Left lung (tissue), 10 donors: ENCODE measurements around the gene SVIL. TPM values are rescaled to one million over a fixed set of nuclear protein-coding genes. Genes with fewer than 3 reads are reported as not detected.

Experiments
- ATAC-seq: fragments of 200-7000 bp; cut with Tn5 transposase; one replicate; pipeline ENCODE4 v1.9.1; 2020; ENCODE audit warnings: moderate library complexity
- DNase-seq, 4 donors: peaks; one replicate each; pipeline ENCODE4 v3.0.0-alpha.2; 2013 to 2020
- H3K27ac ChIP-seq, 2 donors: fragments of 200-600 bp; sonication (generic) in 1 of 2; one replicate each; pipeline versions ENCODE4 v1.5.0 to v1.8.0; 2020 to 2021
- H3K27me3 ChIP-seq, 2 donors: fragments of 200-600 bp; sonication (generic) in 1 of 2; one replicate each; pipeline versions ENCODE4 v1.5.0 to v1.8.0; 2020 to 2021
- H3K36me3 ChIP-seq, 2 donors: fragments of 200-600 bp; sonication (generic) in 1 of 2; one replicate each; pipeline versions ENCODE4 v1.5.0 to v1.8.0; 2020 to 2021
- H3K4me1 ChIP-seq, 2 donors: fragments of 200-600 bp; one replicate each; pipeline ENCODE4 v1.8.0; 2021
- H3K4me3 ChIP-seq, 2 donors: fragments of 200-600 bp; sonication (generic) in 1 of 2; one replicate each; pipeline versions ENCODE4 v1.5.0 to v1.8.0; 2020 to 2021; ENCODE audit warnings: mild to moderate bottlenecking in 1 of 2
- H3K9me3 ChIP-seq, 2 donors: fragments of 200-600 bp; sonication (generic) in 1 of 2; one replicate each; pipeline versions ENCODE4 v1.5.0 to v1.8.0; 2020 to 2021
- intact Hi-C, 2 donors: fragments of 100-400 bp; cut with DNase I; formaldehyde crosslinking; loops; one replicate each; pipeline versions ENCODE4 v1.11.2 to v1.14.2; 2022
- polyA plus RNA-seq, 6 donors: library from polyadenylated mRNA; unstranded; fragments of 120-200 nt; gene quantifications; one replicate each; pipeline ENCODE4 v1.2.1, GENCODE V29; 2013; ENCODE audit not compliant: insufficient read length in 6 of 6
- total RNA-seq, 2 donors: library from RNA; stranded (reverse); fragmentation: NEBNext Ultra II Directional; extraction: Animal tissue kit (Norgen Biotek cat#: 25700); gene quantifications; one replicate each; pipeline ENCODE4 v1.2.1, GENCODE V29; 2021
- TF ChIP-seq, protein P1 (sequence below), 2 donors: fragments of 200-600 bp; sonication (generic) in 1 of 2; IDR thresholded peaks; one replicate each; pipeline versions ENCODE4 v1.5.0 to v1.8.0; 2021; ENCODE audit warnings: antibody characterized with exemption in 2 of 2
- donor health status: DM: no; HTN: yes; CAD: no.
- donor health status: DM: no; HTN: no; CAD: no.

The SVIL gene
- total and polyA plus RNA-seq, 8 donors = 49.3 to 103 (median 54.9) TPM

DNA sequence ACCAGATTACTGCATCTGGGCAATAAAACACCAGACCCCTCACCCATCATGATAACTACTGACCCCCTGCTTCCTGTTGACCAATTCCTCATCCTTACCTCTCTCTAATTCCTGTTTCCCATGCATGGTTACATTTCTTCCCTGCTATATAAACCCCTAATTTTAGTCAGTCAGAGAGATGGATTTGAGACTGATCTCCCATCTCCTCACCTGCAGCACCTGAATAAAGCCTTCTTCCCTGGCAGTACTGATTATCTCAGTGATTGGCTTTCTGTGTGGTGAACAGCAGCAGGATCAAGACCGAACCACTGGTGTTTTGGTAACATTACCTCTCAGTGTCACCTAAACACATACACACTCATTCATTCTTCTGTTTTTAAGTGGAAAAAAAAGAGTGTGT, 41.2 kb upstream of the SVIL start:
- H3K27me3 ChIP-seq = no peaks in the 10 kb centered on the region
- intact Hi-C loops = no loop called here
- H3K4me3 ChIP-seq = no peak overlapping the region
- no peak overlapping the region for H3K27ac ChIP-seq
- H3K4me1 ChIP-seq = peaks cover 0 to 20% of the 10 kb centered on the region in 2 donors
- H3K9me3 ChIP-seq = peaks cover 0 to 12% of the 10 kb centered on the region in 2 donors
- ATAC-seq (no peak), DNase-seq (no peak)
- TF ChIP-seq, protein P1, sequence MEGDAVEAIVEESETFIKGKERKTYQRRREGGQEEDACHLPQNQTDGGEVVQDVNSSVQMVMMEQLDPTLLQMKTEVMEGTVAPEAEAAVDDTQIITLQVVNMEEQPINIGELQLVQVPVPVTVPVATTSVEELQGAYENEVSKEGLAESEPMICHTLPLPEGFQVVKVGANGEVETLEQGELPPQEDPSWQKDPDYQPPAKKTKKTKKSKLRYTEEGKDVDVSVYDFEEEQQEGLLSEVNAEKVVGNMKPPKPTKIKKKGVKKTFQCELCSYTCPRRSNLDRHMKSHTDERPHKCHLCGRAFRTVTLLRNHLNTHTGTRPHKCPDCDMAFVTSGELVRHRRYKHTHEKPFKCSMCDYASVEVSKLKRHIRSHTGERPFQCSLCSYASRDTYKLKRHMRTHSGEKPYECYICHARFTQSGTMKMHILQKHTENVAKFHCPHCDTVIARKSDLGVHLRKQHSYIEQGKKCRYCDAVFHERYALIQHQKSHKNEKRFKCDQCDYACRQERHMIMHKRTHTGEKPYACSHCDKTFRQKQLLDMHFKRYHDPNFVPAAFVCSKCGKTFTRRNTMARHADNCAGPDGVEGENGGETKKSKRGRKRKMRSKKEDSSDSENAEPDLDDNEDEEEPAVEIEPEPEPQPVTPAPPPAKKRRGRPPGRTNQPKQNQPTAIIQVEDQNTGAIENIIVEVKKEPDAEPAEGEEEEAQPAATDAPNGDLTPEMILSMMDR (IDR thresholded peaks at IDR 0.05) = no peak
- H3K36me3 ChIP-seq = peaks cover 0 to 15% of the 10 kb centered on the region in 2 donors

DNA sequence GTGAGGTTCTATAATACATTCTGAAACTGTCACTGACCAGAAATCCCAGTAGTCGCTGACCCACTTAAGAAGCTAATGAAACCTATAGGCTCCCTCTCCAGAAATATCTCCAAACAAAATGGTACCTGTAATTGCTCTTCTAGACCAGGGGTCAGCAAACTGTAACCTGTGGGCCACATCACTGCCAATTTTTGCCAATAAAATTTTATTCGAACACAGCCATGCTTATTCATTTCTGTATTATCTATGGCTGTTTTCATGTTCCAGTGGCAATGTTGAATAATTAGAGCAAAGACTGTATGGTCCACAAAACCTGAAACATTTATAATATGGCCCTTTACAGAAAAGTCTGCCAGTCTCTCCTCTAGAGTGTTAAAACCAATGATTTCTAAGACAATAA, 37.2 kb upstream of the SVIL start:
- H3K4me3 ChIP-seq = no peak overlapping the region
- H3K36me3 ChIP-seq = peaks cover 0 to 12% of the 10 kb centered on the region in 2 donors
- H3K4me1 ChIP-seq = peaks cover 0 to 8% of the 10 kb centered on the region in 2 donors
- peaks cover 0 to 12% of the 10 kb centered on the region in 2 donors for H3K9me3 ChIP-seq
- no peak for ATAC-seq
- no peak for DNase-seq
- intact Hi-C loops = no loop called here
- TF ChIP-seq, protein P1 (IDR thresholded peaks at IDR 0.05) = no peak
- no peaks in the 10 kb centered on the region for H3K27me3 ChIP-seq
- no peak overlapping the region for H3K27ac ChIP-seq

DNA sequence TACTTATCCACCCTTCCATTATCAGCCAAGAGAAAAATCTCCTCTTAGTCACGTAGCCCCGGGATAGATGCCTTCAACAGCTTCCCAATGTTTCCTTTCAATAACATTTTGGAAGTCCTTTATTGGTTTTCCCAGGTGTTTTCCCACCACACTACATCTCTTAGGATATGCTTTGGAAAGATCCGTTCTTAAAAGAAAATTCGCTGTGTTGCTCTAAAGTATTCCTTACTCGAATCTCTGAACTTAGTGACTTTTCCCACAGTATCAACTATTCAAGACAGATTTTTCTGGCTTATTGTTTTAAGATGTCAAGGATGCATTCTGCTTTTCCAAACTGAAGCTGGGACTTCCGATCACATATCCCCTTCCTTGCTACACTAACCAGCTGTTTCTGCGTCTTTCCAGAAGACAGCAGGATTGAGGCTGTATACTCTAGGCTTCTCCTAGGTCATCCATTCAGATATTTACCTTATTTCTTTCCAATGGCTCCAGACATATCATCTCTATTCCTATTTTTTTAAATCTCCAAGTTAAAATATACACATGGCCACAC, 36.5 kb upstream of the SVIL start:
- TF ChIP-seq, protein P1 (IDR thresholded peaks at IDR 0.05) = no peak
- Histone ChIP-seq H3K36me3 (peaks cover 0 to 8% of the 10 kb centered on the region in 2 donors), H3K4me1 (peaks cover 0 to 8% of the 10 kb centered on the region in 2 donors), H3K27me3 (no peaks in the 10 kb centered on the region), H3K4me3 (no peak overlapping the region), H3K9me3 (peaks cover 0 to 12% of the 10 kb centered on the region in 2 donors), H3K27ac (no peak overlapping the region)
- DNase-seq (no peak), ATAC-seq (no peak)
- intact Hi-C loops = no loop called here

DNA sequence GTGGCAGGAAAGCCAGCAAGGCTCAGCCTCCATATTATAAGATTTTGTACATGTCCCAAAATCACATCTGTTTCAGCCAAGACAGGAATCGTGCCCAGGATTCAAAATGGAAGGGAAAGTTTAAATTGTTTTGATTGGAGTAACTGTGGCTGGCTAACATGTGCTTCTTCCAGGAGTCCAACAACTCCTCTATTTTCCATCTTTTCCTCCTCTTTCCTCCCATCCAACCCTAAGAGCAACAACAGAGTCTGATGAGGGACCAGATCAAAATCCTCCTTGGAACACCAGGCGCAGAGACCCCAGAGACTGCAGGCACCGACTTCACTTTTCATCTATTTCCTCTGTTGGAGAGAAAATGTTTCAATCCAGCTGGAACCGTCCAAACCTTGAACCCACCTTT, 36.0 kb upstream of the SVIL start:
- H3K9me3 ChIP-seq = peaks cover 0 to 8% of the 10 kb centered on the region in 2 donors
- intact Hi-C loops = no loop called here
- TF ChIP-seq, protein P1 (IDR thresholded peaks at IDR 0.05) = no peak
- H3K36me3 ChIP-seq = peaks cover 0 to 6% of the 10 kb centered on the region in 2 donors
- DNase-seq (no peak), ATAC-seq (no peak)
- peaks cover 0 to 8% of the 10 kb centered on the region in 2 donors for H3K4me1 ChIP-seq
- H3K27ac ChIP-seq = no peak overlapping the region
- no peak overlapping the region for H3K4me3 ChIP-seq
- no peaks in the 10 kb centered on the region for H3K27me3 ChIP-seq

DNA sequence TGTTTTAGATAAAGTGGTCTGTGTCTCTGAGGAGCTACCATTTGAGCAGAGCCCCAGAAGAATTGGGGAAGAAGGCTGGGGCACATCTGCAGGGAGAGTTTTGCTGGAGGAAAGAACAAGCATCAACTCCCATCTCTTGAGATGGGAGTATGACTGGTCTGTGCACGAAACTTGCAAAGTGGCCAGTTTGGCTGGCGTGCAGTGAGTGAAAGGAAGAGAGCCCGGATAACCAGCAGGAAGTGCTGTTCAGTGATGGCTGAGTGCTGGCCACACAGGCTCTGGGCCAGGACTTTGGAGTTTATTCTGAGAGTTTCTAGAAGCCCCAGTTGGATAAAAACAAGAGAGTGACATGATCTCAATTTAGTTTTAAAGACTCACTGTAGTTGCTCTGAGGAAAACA, 34.4 kb upstream of the SVIL start:
- no peak for DNase-seq
- no peaks in the 10 kb centered on the region for H3K9me3 ChIP-seq
- ATAC-seq = peak; percentile 72
- TF ChIP-seq, protein P1 (IDR thresholded peaks at IDR 0.05) = no peak
- no peaks in the 10 kb centered on the region for H3K27me3 ChIP-seq
- H3K36me3 ChIP-seq = no peaks in the 10 kb centered on the region
- intact Hi-C loops = no loop called here
- peaks cover 0 to 8% of the 10 kb centered on the region in 2 donors for H3K4me1 ChIP-seq
- H3K4me3 ChIP-seq = no peak overlapping the region
- H3K27ac ChIP-seq = peak overlapping the region in 1 of 2 donors; percentile 50
